Measurements from ENCODE around the gene RMC1. TPM values are rescaled to one million over a fixed set of nuclear protein-coding genes. Genes with fewer than 3 reads are reported as not detected.
"Not testable (repeated sequence)": the region's sequence is repeated elsewhere in the genome, so short reads cannot be mapped to it uniquely, and the experiment has no call there.

The RMC1 gene
- total RNA-seq, 2 experiments from 2014 or later = 46.9 to 48.3 TPM

DNA sequence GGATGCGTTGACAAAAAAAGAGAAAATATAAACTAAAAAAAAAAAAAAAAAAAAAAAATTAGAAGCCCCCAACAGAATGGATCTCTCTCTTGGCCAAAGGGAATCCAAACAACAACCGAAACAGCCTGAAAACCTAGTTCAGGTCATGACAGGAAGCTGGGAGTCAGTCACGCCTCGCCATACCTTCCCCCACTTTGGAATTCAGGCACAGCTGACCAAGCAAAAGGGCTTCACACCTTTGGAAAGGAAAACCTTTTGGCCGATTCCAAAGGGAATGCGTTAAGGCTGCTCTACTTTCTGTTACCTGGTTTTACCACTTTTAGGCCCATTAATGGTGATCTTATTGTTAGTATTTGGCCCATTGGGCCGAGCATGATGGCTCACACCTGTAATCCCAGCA lies 17.9 kb upstream of the RMC1 start:
- DNase-seq = no peak
- POLR2A ChIA-PET = no interaction called here
- Mint-ChIP-seq H3K4me3 (no peak overlapping the region), H3K27ac (no peak overlapping the region), H3K4me1 (ENCODE audit: low read depth) (peaks cover 19% of the 10 kb centered on the region), H3K36me3 (ENCODE audit: low read depth) (peaks cover 20% of the 10 kb centered on the region), H3K27me3 (no peaks in the 10 kb centered on the region), H3K9me3 (no peaks in the 10 kb centered on the region)
- peaks cover 9% of the 10 kb centered on the region for H3K4me1 ChIP-seq (ENCODE audit: insufficient read depth, low read length)
- no peaks in the 10 kb centered on the region for H3K9me3 ChIP-seq (ENCODE audit: control insufficient read depth in 1 of 2, insufficient read depth in 1 of 2, low read length in 2 of 2)
- H3K27ac ChIP-seq (ENCODE audit: low read depth in 1 of 2, low read length in 2 of 2) = no peak overlapping the region
- CTCF ChIA-PET = interaction anchor here (0.7 kb wide), 1 partner anchor 31 kb away, joined by 3 read pairs; no protein-coding TSS in a partner anchor
- TF ChIP-seq, protein P1, sequence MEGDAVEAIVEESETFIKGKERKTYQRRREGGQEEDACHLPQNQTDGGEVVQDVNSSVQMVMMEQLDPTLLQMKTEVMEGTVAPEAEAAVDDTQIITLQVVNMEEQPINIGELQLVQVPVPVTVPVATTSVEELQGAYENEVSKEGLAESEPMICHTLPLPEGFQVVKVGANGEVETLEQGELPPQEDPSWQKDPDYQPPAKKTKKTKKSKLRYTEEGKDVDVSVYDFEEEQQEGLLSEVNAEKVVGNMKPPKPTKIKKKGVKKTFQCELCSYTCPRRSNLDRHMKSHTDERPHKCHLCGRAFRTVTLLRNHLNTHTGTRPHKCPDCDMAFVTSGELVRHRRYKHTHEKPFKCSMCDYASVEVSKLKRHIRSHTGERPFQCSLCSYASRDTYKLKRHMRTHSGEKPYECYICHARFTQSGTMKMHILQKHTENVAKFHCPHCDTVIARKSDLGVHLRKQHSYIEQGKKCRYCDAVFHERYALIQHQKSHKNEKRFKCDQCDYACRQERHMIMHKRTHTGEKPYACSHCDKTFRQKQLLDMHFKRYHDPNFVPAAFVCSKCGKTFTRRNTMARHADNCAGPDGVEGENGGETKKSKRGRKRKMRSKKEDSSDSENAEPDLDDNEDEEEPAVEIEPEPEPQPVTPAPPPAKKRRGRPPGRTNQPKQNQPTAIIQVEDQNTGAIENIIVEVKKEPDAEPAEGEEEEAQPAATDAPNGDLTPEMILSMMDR (IDR thresholded peaks at IDR 0.05) = no peak
- no peak overlapping the region for H3K4me3 ChIP-seq (ENCODE audit: low read length)
- intact Hi-C loops (cut with DNase I, micrococcal nuclease) = no loop called here
- peaks cover 12% of the 10 kb centered on the region for H3K36me3 ChIP-seq (ENCODE audit: insufficient read depth, low read length)
- no peaks in the 10 kb centered on the region for H3K27me3 ChIP-seq (ENCODE audit: control insufficient read depth in 1 of 2, insufficient read depth in 2 of 2, low read length in 2 of 2)
- ATAC-seq (ENCODE audit: poor library complexity) = no peak

DNA sequence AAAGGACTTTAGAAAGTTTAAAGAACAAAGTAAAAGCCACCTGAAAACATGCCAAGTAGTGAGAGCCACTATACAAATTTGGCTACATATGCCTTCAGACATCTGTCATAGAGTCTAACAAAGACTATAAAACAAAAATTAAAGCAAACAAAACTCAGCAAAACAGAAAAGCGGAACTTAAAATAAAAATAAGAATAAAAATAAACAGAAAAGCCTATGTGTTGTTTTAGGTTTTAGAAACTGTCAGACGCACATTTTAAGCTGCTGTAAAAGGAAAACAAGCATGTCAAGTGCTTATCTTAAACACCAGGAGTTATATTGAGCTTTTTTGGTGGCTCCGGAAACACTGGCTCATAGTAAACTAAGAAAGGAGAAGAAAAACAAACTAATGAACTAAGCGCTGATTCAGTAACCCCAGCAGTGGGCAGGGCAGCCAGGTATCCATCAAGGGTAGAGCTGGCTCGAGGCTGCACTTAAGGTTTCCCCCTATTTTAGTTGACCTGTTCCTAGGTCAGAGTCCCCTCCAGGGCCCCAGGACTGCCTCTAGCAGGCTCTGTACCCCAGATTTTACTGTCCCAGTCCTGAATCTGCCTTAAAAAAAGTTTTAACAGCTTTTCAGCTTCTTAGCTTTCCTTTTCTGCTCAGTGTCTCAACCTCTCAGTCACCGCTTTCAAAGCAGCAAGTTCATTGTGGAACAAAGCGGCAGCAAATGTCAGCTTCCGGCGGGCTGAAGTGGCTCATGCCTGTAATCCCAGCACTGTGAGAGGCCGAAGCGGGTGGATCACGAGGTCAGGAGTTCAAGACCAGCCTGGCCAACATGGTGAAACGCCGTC lies 15.4 kb upstream of the RMC1 start:
- Histone ChIP-seq H3K4me1 (ENCODE audit: insufficient read depth, low read length) (peaks cover 9% of the 10 kb centered on the region), H3K27ac (ENCODE audit: low read depth in 1 of 2, low read length in 2 of 2) (peak overlapping the region; percentile 46 to 70), H3K27me3 (ENCODE audit: control insufficient read depth in 1 of 2, insufficient read depth in 2 of 2, low read length in 2 of 2) (no peaks in the 10 kb centered on the region), H3K9me3 (ENCODE audit: control insufficient read depth in 1 of 2, insufficient read depth in 1 of 2, low read length in 2 of 2) (no peaks in the 10 kb centered on the region), H3K36me3 (ENCODE audit: insufficient read depth, low read length) (no peaks in the 10 kb centered on the region), H3K4me3 (ENCODE audit: low read length) (peak overlapping the region; percentile 32)
- peaks cover 2% of the 10 kb centered on the region for H3K9me3 Mint-ChIP-seq
- no peaks in the 10 kb centered on the region for H3K27me3 Mint-ChIP-seq
- CTCF ChIA-PET = interaction anchor here (1.1 to 1.7 kb wide), 3 partner anchors 11 to 35 kb away, joined by 3 to 10 read pairs (median 3); partner anchors contain the start of genes RIOK3 and RMC1
- DNase-seq = peak in 12 of 14 experiments; percentile 17 to 65 (median 43)
- intact Hi-C loops (cut with DNase I, micrococcal nuclease) = no loop called here
- H3K4me1 Mint-ChIP-seq (ENCODE audit: low read depth) = peaks cover 19% of the 10 kb centered on the region
- TF ChIP-seq, protein P1 (IDR thresholded peaks at IDR 0.05) = no peak
- peak overlapping the region; percentile 83 for H3K4me3 Mint-ChIP-seq
- H3K36me3 Mint-ChIP-seq (ENCODE audit: low read depth) = peaks cover 5% of the 10 kb centered on the region
- POLR2A ChIA-PET = interaction anchor here (0.6 to 2.6 kb wide), 12 partner anchors 9 to 256 kb away, joined by 3 to 20 read pairs (median 4); partner anchors contain the start of genes RIOK3 and RMC1
- ATAC-seq (ENCODE audit: poor library complexity) = peak; percentile 69
- peak overlapping the region; percentile 92 for H3K27ac Mint-ChIP-seq

DNA sequence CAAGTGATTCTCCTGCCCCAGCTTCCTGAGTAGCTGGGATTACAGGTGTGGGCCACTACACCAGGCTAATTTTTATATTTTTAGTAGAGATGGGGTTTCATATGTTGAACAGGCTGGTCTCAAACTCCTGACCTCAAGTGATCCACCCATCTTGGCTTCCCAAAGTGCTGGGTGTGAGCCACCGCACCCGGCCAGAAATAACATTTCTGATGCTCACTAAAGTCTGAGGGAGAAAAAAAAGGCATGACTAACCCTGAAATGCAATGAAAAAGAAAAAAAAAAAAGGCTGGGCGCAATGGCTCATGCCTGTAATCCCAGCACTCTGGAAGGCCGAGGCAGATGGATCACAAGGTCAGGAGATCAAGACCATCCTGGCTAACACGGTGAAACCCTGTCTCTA lies 13.7 kb upstream of the RMC1 start:
- H3K27ac ChIP-seq (ENCODE audit: low read depth in 1 of 2, low read length in 2 of 2); H3K27me3 ChIP-seq (ENCODE audit: control insufficient read depth in 1 of 2, insufficient read depth in 2 of 2, low read length in 2 of 2); ATAC-seq (ENCODE audit: poor library complexity); H3K4me1 ChIP-seq (ENCODE audit: insufficient read depth, low read length); H3K27me3 Mint-ChIP-seq; H3K4me3 ChIP-seq (ENCODE audit: low read length); H3K36me3 ChIP-seq (ENCODE audit: insufficient read depth, low read length); DNase-seq; H3K36me3 Mint-ChIP-seq (ENCODE audit: low read depth); intact Hi-C loops (cut with DNase I, micrococcal nuclease); H3K9me3 Mint-ChIP-seq; H3K4me3 Mint-ChIP-seq; H3K9me3 ChIP-seq (ENCODE audit: control insufficient read depth in 1 of 2, insufficient read depth in 1 of 2, low read length in 2 of 2); H3K27ac Mint-ChIP-seq: not testable (repeated sequence)
- CTCF ChIA-PET = interaction anchor here (1.1 kb wide), 1 partner anchor 9 kb away, joined by 4 read pairs; no protein-coding TSS in a partner anchor
- POLR2A ChIA-PET = interaction anchor here (2.6 kb wide), 1 partner anchor 14 kb away, joined by 20 read pairs; the partner anchor contains the start of gene RMC1
- peaks cover 19% of the 10 kb centered on the region for H3K4me1 Mint-ChIP-seq (ENCODE audit: low read depth)

Measured in CD4-positive, alpha-beta T cell (primary cell).